Stimulated activated CD8-positive, alpha-beta memory T cell treated with anti-CD3 and anti-CD28 coated beads, Interleukin-15, amount 100 ng/mL, for 1 hour (primary cell): Measurements from ENCODE around the gene TUBA3D.
"Not testable (repeated sequence)": the region's sequence is repeated elsewhere in the genome, so short reads cannot be mapped to it uniquely, and the experiment has no call there.

Source experiments
- DNase-seq: peaks from one replicate; pipeline ENCODE4 v3.0.0-alpha.2; 2020; ENCODE audit warnings: low read depth

The TUBA3D gene

DNA sequence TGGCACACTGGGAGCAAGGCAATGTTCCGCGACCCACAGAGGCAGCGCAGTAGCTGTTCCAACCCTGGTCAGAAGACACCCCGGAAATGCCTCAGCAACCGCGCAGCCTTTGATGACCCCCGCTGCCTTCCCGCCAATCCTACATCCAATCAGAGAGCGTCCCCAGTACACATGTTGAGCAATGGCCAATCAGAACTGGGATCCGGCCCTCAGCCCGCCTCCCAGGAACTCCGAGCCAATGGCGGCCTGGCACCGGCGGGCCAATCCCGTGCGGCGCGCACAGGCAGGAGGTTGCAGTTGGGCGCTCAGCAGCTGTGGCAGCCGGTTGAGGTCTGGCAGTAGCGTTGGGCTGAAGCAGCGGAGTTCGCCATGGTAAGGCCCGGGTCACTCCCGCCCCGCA, at the start of gene TUBA3D:
TSS of gene TUBA3D (plus strand) at position 289 of the 400 bp plus-strand sequence. CDS start at position 370, 81 bp downstream.
- DNase-seq: no peak

DNA sequence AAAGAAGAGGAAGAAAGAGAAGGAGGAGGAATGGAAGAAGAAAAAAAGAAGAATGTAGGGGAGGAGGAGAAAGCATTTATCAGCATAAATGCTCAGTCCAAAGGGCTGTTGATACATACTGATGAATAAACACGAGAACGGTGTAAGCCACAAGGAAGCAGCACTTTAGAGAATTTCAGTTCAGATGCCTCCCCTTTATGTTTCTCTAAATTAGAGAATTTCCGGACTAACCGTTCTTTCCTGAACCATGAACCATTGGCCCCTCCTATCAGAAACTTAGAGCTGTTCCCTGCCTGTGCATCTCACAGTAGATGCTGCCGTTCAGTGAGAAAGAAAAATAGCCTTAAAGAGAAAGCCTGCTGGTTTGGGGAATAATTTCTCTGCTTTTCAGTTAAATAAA, 49.2 kb upstream of the TUBA3D start:
- no peak for DNase-seq

DNA sequence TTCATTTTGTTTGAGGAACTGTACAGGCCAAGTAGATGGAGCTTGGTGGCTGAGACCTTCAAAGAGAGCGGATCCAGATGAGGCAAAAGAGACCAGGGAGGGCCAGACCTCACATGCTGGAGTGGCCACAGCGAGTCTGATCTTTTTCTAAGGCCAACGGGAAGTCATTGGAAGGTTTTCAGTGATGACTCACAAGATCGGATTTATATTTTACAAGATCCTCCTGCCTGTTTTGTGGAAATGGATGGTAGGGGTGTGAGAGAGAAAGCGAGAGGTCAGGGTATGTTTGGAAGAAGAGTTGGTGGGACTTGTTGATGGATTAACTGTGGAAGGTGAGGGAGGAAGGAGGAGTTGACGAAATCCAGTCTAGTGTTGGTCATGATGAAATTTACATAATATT, 44.6 kb upstream of the TUBA3D start:
- DNase-seq: no peak

DNA sequence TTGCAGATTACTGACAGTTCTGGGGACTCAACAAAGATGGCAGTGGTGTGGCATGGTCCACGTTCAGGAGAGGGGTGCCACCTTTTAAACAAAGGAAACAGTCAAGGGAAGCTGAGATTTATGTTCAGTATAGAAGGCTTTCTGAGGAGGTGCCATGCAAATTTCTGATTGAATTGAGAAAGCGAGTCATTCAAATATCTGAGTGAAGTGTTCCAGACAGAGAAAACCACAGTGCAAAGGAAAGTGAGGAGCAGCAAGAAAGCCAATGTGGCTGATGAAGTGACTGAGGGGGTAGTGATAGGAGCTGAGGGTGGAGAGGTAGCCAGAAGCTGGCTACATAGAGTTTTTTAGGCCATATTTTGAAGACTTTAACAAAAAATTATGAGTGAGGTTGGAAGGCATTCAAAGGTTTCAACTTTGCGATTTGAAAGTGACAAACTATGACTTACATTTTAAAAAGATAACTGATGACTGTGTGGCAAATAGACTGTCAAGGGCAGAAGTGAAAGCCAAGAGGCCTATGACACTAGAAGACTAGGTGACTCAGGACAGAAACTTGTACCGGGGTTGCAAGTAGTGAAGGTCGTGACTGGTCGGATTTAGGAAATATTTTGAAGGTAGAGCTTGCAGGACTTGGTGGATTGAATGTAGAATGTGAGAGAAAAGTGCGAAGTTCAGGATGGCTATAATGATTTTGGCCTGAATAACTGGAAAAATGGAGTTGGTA, 35.0 kb upstream of the TUBA3D start:
- DNase-seq: not testable (repeated sequence)

DNA sequence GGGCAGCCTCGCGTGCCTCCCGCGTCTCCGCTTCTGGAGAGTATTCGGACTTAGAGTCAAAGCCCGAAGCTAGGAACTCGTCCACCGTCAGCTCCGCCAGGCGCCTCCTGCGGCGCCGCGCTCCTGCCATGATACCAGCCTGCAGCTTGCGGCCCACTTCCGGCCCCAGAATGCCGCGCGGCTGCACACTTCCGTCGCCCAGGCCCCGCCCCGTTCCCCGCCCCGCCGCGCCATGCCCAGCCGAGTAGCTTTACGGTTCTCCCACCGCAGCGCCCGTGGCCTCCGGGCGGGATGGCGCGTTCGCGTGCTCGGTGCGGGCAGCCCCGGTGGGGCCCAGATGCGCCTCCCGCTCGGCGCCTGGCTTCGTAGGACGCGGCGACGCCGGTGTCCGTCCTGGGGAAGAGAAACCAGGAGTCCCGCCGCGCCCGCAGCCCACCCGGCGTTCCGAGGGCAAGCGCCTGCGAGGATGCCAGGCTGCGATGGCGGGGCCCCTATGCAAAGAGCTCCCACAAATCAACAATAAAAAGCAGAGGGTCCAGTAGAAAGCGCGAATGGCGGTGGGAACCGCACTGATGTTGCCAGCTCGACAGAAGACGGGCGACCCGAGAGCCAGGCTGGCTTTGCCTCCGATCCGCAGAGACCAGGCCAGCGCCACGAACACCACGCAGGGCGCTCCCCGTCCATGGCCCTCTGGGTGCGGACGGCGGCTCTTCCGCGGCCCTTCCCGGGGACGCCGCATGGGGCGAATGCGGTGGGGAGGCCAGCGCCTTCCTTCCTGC, 31.0 kb upstream of the TUBA3D start:
- not testable (repeated sequence) for DNase-seq

DNA sequence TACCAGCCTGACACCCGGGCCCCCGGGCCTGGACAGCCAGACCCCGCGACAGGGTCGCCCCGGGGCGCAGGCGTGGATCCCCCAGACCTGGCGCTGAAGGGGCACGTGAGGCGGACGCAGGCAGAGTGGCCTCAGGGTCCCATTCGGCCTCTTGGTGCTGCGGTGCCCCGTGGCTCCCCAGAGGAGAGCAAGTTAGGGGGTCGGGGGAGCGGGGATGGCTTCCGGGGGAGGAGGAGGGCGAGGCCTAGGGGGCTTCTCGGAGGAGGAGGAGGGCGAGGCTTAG, 30.5 kb upstream of the TUBA3D start:
- not testable (repeated sequence) for DNase-seq

DNA sequence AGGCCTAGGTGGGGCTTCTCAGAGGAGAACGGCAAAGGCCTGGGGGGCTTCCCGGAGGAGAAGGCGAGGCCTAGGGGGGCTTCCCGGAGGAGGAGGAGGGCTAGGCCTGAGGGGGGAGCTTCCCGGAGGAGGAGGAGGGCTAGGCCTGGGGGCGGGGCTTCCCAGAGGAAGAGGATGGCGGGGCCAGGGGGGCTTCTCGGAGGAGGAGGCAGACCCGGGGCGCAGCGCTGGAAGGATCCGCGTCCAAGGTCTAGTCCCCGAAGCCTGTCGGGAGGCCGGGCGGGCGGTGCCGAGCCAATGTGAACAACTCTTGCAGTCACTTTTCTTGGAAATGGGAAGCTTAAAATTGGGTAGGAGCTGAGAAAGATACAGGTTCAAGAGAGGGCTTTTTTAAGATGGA, 30.0 kb upstream of the TUBA3D start:
- DNase-seq: no peak

DNA sequence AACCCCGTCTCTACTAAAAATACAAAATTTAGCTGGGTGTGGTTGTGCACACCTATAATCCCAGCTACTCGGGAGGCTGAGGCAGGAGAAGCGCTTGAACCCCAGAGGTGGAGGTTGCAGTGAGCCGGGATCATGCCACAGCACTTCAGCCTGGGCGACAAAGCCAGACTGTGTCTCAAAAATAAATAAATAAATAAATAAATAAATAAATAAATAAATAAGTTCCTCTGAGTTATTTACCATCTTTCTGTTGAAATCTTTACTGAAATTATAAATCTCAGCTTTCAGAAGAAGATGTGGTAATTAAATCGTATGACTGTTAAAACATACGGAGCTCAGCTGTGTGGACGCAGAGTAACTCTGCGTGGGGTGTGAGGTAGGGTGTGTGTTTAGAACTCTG, 27.9 kb upstream of the TUBA3D start:
- DNase-seq: not testable (repeated sequence)

DNA sequence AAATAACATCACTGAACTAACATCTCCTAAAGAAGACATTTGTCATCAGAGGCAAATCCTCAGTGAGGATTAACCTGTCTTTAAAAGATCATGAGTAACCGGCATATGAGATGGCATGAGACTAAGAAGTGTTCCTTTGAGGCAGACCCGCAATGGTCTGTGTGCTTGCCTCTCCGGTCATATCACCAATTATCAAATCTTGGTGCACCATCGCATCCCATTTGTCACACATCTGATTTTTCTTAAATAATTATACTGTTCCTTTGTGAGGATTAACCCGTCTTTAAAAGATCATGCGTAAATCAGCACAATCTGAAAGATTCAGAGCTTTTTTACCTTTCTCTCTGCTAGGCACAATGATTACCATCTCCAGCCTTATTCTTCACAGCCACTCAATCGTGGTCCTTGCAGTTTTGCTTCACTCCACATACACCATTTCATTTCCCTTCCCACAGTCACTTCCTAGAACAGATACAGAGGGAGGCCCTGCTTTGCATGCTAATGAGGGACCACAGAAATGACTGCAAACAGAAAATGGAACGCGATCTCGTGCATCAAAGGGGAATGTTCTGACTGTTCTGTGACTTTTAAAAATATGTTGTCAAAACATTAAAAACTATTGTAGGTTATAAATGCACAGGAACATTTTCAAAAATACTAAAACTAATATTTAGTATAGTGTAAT, 24.5 kb upstream of the TUBA3D start:
- DNase-seq: not testable (repeated sequence)

DNA sequence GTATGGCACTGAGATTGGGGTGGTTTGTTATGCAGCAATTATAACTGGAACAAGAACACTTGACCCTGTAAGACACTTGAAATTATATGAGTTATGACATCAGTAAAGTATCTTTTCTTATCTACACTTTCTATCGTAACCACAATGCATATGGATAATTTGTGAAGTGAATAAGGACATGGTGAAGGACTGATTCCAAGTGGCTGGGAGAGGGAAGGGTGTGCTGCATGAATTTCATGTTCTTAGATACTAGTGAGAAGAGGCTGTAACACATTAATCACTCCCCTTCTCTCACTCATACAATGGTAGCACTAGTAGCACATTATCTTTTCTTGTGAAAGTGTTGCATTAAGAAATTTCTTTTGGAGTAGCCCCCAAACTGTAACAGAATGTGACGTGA, 21.0 kb upstream of the TUBA3D start:
- not testable (repeated sequence) for DNase-seq

DNA sequence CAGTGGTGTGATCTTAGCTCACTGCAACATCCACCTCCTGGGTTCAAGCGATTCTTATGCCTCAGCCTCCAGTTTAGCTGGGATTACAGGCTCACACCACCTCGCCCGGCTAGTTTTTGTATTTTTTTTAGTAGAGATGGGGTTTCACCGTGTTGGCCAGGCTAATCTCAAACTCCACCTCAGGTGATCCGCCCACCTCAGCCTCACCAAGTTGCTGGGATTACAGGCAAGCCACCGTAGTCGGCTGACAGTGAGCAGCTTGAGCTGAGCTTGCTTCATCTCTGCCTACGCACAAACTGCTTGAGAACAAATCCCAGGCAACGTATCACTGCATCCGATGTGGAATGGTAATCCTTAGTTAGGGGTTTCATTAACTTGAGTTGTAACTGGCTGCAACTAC, 8.2 kb upstream of the TUBA3D start:
- not testable (repeated sequence) for DNase-seq

DNA sequence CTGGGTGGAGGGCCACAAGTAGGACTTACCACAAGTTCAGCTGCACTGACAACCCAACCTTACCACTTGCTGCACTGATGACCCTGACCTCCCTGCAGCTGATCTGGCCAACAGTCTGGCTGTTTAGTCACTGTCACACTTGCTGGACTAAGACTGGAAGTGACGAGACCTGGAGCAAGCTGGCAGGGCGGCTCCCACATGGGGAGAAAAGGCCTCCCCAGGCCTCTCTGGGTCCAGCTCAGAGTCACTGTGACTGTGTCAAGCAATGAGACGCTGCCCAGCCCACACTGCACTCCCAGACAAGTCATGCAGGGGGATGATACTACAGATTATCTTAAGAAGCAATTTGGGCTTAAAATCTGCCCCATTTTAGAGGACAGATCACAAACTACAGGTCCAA, 5.0 kb upstream of the TUBA3D start:
- not testable (repeated sequence) for DNase-seq

DNA sequence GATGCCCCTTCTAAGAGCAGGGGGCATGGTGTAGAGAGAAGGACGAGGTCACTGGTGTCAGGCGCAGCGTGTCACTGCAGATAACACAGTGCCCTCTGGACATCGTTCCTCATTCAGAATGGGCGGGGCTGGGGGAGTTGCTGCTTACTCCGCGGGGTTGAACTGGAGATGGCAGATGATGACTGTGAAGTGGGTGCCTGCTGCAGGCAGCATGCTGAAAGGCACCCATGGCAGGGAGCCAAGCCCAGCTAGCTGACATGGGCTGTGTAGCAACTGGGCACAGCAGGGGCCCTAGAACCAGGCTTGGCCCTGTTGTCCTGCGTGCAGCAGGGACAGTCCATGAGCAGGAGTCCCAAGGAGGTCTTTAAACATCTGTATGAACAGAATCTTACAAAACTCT, 4.3 kb upstream of the TUBA3D start:
- DNase-seq: not testable (repeated sequence)

DNA sequence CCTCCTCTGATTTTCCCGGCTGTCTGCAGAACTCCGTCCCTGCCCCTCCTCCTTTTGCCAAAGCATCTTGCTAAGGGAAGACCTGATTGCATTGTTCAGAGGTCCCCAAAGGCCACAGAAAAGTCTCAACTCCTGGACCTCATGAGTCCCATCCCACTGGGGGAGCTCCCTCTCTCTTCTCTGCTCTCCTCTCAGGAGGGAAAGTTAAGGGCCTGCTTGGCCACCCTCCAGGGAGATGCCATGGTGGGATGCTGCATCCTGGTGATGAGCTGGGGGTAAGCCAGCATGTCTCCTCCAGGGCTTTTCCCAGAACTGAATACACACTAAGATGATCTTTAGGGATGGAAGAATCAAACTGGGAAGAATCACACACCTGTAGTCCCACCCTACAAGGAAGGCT, 2.7 kb upstream of the TUBA3D start:
- not testable (repeated sequence) for DNase-seq

DNA sequence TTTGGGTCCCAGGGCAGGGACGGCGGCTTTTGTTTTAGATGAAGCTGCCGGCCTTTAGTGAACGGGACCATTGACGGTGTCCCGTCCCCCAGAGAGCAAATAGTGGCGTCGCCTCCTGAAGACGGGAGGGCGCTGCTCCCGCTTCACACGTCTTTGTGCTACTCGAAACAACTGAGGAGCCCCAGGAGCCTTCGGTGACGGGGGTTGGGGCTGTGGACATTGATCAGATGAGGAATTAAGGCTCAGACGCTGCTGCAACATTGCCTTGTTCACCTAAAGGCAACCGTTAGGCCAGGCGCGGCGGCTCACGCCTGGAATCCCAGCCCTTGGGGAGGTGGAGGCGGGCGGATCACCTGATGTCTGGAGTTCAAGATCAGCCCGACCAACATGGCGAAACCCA, 444 bp downstream of the TUBA3D start:
- not testable (repeated sequence) for DNase-seq

DNA sequence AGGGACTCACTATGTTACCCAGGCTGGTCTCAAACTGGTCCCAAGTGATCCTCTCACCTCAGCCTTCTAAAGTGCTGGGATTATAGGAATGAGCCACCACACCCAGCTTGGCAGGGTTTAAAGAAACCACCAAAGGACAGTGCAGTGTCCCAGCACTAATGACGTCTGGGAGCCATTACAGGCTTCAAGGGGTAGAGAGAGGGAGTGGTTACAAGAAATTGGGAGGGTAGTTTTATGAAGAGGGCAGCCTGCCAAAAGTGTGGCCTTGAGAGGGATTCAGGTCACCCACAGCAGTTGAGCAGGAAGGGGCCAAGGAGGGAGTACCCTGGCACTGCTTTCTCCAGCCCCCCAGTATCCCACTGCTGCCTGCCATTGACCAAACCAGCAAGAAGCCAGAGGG, 1.3 kb downstream of the TUBA3D start:
- not testable (repeated sequence) for DNase-seq

DNA sequence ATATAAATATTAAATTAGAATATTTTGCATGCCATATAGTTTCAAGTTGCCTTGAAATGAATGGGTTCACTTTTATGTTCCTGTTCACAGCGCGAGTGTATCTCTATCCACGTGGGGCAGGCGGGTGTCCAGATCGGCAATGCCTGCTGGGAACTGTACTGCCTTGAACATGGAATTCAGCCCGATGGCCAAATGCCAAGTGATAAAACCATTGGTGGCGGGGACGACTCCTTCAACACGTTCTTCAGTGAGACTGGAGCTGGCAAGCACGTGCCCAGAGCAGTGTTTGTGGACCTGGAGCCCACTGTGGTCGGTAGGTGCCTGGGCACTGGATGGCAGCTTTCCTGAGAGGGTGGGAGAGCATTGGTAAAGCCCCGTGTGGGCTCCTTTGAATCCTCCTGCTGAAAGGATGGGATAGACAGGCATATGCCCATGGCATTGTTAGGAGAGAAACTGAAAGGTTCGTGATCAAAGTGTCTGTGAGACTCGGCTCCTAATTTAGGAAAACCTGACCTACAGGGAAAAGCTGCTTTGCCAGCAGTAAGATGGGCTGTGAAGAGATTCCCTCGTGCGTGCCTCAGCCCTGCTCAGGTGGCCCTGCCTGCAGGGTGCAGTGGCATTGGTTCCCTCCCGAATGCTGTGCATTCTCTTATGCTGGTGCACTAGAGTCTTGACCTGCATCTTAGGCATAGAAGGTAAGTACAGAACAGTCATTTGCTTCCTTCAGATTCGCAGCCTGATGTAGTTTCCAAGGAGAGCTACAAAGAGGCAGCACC, 2.3 kb downstream of the TUBA3D start:
- DNase-seq: not testable (repeated sequence)

DNA sequence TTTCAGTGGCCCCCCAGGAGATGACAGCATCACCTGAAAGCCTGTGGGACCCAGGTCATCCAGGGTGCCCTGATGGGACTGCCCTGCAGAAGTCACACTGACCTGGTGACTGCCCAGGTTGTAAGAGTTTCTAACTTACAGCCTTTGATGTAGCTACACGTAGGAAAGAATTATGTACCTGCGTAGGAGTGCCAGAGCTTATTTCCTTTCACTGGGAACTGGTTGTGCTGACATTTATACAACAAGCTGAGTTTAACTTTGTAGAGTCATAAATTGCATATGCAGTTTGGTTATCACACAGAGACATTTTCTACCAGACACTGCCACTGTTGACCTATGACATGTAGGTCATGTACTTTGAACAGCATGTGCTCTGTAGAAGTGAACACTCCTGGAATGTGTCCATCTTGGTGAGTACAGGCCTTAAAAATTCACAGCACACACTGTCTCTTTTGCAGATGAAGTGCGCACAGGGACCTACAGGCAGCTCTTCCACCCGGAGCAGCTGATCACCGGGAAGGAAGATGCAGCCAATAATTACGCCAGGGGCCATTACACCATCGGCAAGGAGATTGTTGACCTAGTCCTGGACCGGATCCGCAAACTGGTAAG, 3.0 kb downstream of the TUBA3D start:
- DNase-seq: not testable (repeated sequence)

DNA sequence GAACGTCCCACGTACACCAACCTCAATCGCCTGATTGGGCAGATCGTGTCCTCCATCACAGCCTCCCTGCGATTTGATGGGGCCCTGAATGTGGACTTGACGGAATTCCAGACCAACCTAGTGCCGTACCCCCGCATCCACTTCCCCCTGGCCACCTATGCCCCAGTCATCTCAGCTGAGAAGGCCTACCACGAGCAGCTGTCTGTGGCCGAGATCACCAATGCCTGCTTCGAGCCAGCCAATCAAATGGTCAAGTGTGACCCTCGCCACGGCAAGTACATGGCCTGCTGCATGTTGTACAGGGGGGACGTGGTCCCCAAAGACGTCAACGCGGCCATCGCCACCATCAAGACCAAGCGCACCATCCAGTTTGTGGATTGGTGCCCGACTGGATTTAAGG, 4.4 kb downstream of the TUBA3D start:
- not testable (repeated sequence) for DNase-seq

DNA sequence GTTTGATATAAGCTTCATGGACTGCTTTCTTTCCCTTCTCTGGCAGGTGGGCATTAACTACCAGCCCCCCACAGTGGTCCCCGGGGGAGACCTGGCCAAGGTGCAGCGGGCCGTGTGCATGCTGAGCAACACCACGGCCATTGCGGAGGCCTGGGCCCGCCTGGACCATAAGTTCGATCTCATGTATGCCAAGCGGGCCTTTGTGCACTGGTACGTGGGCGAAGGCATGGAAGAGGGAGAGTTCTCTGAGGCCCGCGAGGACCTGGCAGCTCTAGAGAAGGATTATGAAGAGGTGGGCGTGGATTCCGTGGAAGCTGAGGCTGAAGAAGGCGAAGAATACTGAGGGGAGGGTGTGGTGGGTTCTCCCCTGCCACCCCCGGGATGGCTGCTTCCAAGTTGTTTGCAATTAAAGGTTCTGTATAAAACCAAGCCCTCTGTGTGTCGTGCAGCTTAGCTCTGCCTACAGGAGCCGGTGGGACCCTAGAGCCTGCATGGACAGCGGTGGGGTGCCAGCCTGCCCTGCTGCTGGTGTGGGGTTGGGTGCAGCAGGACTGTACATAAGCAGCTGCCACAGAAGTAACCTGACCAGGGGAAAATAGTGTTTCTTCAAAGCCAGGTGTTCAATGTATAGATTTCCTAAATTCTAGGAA, 6.7 kb downstream of the TUBA3D start:
- DNase-seq: not testable (repeated sequence)
